SK-N-SH (cell line): ENCODE data around the gene MEIS1.

ENCODE experiments used
- FOXM1 ChIP-seq: IDR thresholded peaks from 2 replicates; pipeline ENCODE4 v1.4.0; 2012; ENCODE audit warnings: low read depth, mild to moderate bottlenecking
- JUND ChIP-seq: IDR thresholded peaks from 2 replicates; pipeline ENCODE4 v1.4.0; 2012
- POLR2AphosphoS5 ChIP-seq: IDR thresholded peaks from 2 replicates; pipeline ENCODE4 v1.6.1; 2012; ENCODE audit warnings: low read depth, low read length
- TAF1 ChIP-seq: IDR thresholded peaks from 2 replicates; pipeline ENCODE4 v1.6.1; 2012; ENCODE audit warnings: low read depth, mild to moderate bottlenecking, low read length, moderate library complexity, borderline replicate concordance
- TF ChIP-seq, protein P1 (sequence below): fragments of 200-600 bp; sonication (generic); IDR thresholded peaks from 2 replicates; pipeline ENCODE4 v1.6.1; 2017; ENCODE audit warnings: antibody characterized with exemption, mild to moderate bottlenecking, moderate library complexity

GRCh38 chr2:66469214-66469902, 34.4 kb downstream of the MEIS1 start:
- no peak for TF ChIP-seq TAF1
- TF ChIP-seq, protein P1, sequence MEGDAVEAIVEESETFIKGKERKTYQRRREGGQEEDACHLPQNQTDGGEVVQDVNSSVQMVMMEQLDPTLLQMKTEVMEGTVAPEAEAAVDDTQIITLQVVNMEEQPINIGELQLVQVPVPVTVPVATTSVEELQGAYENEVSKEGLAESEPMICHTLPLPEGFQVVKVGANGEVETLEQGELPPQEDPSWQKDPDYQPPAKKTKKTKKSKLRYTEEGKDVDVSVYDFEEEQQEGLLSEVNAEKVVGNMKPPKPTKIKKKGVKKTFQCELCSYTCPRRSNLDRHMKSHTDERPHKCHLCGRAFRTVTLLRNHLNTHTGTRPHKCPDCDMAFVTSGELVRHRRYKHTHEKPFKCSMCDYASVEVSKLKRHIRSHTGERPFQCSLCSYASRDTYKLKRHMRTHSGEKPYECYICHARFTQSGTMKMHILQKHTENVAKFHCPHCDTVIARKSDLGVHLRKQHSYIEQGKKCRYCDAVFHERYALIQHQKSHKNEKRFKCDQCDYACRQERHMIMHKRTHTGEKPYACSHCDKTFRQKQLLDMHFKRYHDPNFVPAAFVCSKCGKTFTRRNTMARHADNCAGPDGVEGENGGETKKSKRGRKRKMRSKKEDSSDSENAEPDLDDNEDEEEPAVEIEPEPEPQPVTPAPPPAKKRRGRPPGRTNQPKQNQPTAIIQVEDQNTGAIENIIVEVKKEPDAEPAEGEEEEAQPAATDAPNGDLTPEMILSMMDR: no peak
- TF ChIP-seq POLR2AphosphoS5: no peak
- TF ChIP-seq JUND: no peak
- TF ChIP-seq FOXM1: no peak
